DOHH2 (cell line): ENCODE results near the gene VWA3B.

ENCODE experiments used
- CTCF ChIP-seq: fragments of 200-600 bp; sonication (generic); IDR thresholded peaks from one replicate; pipeline ENCODE4 v1.5.1; 2014; ENCODE audit warnings: antibody characterized with exemption, mild to moderate bottlenecking, low read depth, low read length; ENCODE audit not compliant: poor library complexity, severe bottlenecking
- EZH2phosphoT487 ChIP-seq: fragments of 200-600 bp; sonication (generic); IDR thresholded peaks from 2 replicates; pipeline ENCODE4 v1.6.1; 2017; ENCODE audit warnings: borderline replicate concordance, mild to moderate bottlenecking, antibody characterized with exemption, low read length, moderate library complexity, mixed read lengths

GRCh38 chr2:98293931-98294687 is 207.1 kb downstream of the VWA3B start:
- TF ChIP-seq CTCF (no peak), EZH2phosphoT487 (no peak)
